Embryonic facial prominence (tissue), 1 donor: ENCODE results near the gene LYRM9.
A peak's percentile ranks its signal among the peaks of the same experiment; 100 is the strongest.
"Not testable (repeated sequence)": the region's sequence is repeated elsewhere in the genome, so short reads cannot be mapped to it uniquely, and the experiment has no call there.

Experiments used
- DNase-seq: peaks from one replicate; pipeline ENCODE4 v3.0.0-alpha.2; 2016; ENCODE audit errors: extremely low spot score

The LYRM9 gene

DNA sequence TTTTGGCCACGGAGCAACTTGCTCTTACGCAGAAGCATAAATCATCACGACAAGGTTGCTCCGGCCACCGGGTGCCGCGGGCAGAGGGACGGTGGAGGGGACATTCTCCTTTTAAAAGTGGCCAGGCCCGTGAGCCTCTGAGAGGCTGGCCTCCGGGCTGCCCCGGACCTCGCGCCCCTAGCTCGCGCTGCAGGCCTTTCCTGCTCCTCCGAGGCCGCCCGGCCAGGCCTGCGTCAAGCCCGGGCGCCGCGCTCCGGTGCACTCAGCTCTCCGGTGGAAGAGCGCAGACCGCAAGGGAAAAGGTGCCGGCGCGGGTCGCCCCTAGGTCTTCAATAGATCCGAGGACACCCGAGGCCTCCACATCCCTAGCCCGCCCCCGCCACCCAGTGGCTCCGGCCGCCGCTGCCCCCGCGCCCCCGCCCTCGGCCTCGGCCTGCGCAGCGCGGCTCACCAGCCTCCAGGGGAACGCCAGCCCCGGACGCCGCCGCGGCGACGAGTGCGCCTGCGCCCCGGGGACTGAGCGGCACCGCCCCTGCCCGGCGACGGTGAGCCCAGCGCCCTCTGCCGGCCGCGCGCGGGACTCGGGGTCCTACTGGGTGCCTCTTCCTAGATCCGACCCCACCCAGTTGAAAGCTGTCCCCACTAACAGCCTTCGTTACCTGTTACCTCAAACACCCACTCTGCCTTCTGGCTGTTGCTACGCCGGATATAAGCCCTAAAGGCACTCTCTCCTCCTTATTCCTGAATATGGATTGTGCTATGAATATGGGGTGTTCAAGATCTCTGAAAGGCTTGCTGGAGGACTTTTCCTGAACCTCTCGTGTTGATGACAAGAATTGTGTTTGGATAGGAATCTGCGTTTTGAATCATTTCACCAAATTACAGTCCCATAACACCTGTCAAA, at the start of gene LYRM9:
Gene LYRM9, minus strand, starts transcription at position 500 of the 904 bp plus-strand sequence. CDS start 10,671 bp downstream, outside the sequence.
- peak; percentile 52 for DNase-seq

DNA sequence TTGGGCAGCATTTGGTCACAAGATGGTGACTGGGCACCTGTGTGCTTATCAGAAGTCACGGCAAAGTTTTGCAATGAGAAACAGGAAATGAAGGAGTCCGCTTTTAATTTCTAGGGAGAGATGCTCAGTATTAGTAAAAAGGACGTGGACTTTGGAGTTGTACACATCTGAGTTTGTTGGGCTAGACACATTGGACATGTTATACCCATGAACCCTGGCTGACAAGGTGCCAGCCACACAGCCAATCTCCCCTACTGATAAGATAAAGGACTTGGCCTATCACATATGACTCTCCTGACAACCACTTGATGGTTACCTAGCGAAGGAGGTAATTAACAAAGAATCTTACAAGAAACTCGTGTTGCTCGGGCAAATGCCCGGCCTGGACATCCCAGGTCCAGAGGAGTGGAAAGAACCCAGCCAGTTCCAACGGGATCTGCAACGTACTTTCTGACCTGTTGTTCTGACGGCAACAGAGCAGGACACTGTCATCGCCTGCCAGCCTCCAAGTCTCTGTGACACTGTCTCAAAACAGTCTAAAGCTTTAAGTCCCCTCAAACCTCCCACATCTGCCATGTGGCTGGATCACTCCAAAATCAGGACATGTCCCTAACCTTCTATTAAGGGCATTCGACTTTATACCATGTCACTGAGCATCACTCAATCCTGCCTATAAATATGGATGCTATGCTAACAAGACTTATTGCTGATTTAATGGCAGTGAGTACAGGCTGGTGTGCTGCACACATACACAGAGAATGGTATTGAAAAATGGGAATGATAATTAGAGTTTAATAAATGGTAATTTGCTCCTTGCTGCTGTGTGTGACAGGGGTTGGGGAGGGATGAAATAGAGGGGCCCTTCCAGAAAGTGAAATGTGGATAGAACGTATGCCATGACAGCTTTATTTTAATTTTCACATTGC, 47.6 kb upstream of the LYRM9 start:
- DNase-seq: no peak

- DNase-seq: no peak
Observed at GRCh38 chr17:27939474-27940465, 46.6 kb upstream of the LYRM9 start.

DNA sequence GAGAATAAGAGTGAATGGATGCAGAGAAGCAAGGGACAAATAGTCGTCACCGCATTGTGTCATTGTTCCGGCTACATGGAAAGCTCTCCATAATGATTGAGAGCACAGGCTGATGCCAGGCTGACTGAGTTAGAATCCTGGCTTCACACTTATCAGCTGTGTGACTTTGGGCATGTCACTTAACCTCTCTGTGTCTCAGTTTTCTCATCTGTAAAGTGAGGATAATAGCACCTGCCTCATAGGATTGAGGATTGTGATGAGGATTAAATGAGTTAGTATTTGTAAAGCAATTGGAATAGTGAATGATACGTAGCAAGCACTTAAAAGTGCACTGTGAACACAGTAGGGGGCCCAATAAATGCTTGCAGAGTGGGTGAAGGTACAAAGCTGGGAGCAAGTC, 45.7 kb upstream of the LYRM9 start:
- DNase-seq: no peak

GRCh38 chr17:27938241-27938640, 45.1 kb upstream of the LYRM9 start:
- no peak for DNase-seq

DNA sequence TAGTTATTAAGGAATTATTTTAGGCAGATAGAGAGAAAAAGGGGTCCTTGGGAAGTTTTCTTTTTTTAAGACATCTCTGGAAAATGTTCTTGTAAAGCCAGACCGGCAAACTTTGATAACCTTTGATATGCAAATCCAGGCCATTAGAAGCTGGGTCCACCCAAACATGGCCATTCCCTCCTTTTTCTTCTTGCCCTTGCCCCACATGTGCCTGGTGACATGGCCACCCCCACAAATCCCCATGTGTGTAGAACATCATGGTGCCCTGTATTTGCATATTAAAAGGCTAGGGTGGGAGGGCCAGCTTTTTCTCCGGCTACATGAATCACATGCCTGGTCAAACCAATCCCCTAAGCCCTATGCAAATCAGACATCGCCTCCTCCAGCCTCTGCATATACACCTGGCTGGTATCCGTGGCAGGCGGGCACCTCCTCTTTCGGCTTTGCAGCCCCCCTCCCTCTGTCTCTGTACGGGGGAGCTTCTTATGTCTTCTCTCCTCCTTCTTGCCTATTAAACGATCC, 43.9 kb upstream of the LYRM9 start:
- DNase-seq: no peak

DNA sequence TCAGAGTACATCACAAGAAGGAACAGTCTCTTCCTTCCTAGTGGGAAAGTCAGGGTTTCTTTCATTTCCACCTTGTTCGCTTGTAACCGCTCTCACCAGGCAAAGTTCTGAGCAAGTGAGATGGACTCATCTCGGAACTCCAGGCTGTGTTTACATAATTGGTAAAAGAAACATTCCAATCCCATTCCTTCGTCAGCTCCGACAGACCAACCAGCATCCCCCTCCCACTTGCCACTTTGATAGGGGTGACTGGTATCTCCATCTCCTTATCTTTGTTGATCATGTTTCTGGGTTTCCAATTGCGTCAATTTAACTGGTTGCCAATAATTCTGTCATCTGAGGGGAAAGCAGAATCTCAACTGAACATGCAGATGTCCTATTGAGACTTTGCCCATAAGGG, 36.8 kb upstream of the LYRM9 start:
- no peak for DNase-seq

GRCh38 chr17:27928587-27928986, 35.4 kb upstream of the LYRM9 start:
- DNase-seq: no peak

- no peak for DNase-seq
Observed at GRCh38 chr17:27927781-27928180, 34.6 kb upstream of the LYRM9 start.

DNA sequence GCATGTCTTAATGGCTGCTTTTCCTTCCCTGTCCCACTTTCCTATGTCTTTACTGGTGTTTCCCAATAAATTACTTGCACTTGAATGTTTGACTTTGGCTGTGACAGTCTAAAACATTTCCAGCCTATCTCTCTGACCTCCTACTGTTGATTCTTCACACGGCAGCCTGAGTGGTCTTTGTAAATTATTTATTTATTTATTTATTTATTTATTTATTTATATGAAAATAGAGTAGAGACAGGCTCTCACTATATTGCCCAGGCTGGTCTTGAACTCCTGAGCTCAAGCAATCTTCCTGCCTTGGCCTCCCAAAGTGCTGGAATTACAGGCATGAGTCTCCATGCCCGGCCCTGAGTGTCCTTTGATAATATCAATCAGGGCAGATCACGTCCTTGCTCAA, 28.4 kb upstream of the LYRM9 start:
- no peak for DNase-seq

DNA sequence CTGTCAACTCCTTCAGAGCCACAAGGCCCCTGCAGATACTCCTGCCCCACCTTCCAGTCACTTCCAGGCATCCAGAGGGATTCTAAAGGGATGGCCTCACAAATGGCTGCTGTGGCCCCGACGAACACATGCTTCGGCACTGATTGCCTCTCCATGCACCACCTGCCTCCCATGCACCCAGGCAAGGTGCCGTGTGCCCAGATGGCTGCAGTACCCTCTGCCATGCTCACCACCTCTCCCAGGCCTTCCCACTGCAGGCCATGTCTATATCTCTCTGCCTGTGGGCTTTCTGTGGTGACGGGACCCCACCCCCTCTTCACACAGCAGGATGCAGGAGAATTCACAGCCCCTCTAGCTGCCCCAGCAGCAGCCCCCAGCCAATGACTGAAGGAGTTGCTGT, 27.9 kb upstream of the LYRM9 start:
- no peak for DNase-seq

DNA sequence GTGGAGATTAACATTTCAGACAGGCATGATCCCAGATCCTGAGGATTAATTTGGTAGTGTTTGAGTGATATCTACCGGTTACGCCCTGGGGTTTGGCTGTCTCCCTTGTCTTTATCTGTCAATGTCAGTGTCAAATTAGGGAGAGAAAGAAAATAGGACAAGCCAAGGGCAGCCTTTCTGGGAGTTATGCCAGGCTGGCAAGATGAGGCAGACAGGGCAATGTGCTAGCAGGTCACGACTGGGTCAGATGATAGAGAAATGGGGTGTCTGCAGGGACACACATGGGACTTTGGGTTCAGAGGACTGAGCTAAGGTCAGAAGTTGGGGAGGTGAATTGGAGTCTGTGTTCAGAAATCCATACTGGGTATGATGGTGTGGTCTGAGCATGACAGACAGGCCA, 27.4 kb upstream of the LYRM9 start:
- no peak for DNase-seq

DNA sequence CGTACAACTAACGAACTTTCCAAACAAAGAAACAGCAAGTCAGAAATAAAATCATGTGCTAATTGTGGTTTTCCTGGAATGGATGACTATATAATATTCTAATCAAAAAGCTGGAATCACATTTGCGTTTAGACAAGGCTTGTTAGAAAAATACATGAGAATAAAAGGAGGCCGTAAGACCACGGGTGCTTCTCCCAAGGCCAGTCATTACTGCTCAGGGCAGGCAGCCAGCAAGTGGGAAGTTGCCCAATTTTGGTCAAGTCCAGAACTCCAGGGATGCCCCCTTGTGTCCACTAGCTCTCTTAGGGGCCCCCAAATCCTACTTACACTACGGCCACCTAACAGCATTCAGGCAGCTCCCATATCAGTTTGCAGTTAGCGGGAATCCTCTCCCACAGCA, 25.9 kb upstream of the LYRM9 start:
- DNase-seq: no peak

DNA sequence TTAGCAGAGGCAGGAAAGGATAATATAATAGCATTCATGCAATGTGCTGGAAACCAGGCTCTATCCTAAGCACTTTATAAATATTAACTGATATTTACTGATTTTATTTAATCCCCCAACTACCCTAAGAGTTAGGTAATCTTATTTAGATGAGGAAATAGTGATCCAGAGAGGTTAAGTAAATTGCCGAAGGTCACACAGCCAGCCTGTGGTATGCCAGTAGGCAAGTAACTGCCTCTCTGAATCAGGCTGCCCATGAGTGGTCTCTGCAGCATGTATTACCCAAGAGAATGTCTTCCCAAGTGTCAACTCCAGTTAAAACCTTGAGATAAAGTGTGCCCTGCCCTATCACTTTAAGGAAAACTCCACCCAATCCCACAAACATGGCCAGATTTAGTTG, 25.3 kb upstream of the LYRM9 start:
- no peak for DNase-seq

GRCh38 chr17:27917000-27917399, 23.8 kb upstream of the LYRM9 start:
- no peak for DNase-seq

DNA sequence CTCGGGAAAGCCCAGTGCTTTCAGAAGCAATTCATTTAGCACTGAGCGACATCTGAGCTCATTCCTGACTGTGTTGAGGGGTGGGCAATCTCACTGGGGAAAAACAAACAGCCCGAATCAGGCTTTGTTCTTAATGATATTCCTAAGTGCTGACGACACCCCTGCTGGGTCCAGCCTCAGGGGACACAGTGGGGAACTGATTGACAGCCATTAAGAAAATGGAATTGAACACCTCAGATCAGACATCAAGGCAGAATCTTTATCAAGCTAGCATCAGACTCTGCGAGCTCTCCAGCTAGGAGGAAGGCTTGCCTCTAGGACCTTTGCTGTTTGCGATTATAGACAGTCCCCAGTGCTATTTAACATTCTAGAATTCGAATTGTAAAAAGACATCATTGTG, 22.5 kb upstream of the LYRM9 start:
- DNase-seq: no peak

- no peak for DNase-seq
Observed at GRCh38 chr17:27914382-27914781, 21.2 kb upstream of the LYRM9 start.

DNA sequence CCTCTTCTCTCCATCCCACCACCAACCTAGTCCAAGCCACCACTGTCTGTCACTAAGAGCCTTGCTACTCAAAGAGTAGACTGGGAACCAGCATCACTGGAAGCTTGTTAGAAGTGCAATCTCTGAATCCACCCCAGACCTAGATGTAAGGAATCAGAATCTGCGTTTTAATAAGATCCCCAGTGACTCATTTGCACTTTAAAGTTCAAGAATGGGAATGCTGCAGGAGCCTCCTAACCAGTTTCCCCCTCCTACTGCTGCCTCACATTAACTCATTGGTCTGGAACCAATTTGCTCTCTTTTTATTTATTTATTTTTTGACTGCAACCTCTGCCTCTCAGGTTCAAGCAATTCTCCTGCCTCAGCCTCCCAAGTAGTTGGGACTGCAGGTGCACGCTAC, 19.8 kb upstream of the LYRM9 start:
- no peak for DNase-seq

- DNase-seq: not testable (repeated sequence)
Observed at GRCh38 chr17:27912299-27912698, 19.1 kb upstream of the LYRM9 start.

DNA sequence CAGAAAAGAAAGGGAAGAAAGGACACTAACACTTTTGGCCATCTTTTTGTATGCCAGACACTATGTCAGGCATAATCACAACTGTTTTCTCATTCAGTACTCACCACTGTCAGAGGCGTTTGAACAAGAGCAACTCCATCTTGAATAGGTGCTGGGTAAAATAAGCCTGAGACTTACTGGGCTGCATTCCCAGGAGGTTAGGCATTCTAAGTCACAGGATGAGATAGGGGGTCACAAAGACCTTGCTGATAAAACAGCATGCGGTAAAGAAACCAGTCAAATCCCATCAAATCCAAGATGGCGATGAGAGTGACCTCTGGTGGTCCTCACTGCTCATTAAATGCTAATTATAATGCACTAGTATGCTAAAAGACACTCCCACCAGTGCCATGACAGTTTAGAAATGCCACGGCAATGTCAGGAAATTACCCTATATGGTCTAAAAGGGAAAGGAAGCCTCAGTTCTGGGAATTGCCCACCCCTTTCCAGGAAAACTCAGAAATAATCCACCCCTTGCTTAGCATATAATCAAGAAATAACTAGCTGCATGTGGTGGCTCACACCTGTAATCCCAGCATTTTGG, 14.9 kb upstream of the LYRM9 start:
- no peak for DNase-seq

DNA sequence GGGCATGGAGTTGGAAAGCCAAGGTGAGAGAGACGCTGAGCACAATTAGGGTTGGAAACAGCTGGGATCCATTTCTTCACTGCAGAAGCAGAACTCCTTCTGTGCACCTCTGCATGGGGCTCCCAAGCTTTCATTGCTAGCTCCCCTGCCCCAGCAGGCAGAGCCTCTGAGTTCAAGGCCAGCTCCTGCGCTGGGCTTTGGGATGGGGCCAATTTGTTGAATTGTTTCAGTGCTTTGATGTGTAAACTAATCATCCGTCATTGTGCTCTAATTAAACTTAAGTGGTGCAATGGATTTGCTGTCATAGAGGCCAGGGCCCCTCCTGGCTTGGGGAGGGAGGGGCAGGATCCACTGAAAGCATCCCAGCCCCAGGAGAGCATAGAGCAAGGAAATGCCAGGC, 13.5 kb upstream of the LYRM9 start:
- no peak for DNase-seq
